C4-2B (cell line): ENCODE results near the gene SND1.

Source experiments
- H3K27ac ChIP-seq: fragments of 450-650 bp; 2 replicates; pipeline ENCODE4 v1.5.1; 2017
- CTCF ChIP-seq: fragments of 450-650 bp; conservative IDR thresholded peaks from 2 replicates; pipeline ENCODE4 v1.5.1; 2017; ENCODE audit warnings: mild to moderate bottlenecking
- ZFX ChIP-seq: fragments of 450-650 bp; IDR thresholded peaks from 2 replicates; pipeline ENCODE4 v1.6.1; 2017

SND1 gene

GRCh38 chr7:128063088-128063487 is 411.1 kb downstream of the SND1 start:
- H3K27ac ChIP-seq: no peak overlapping the region
- TF ChIP-seq CTCF (no peak), ZFX (no peak)

- TF ChIP-seq ZFX (no peak), CTCF (no peak)
- no peak overlapping the region for H3K27ac ChIP-seq
Observed at GRCh38 chr7:128065872-128066271, 413.9 kb downstream of the SND1 start.

GRCh38 chr7:128066395-128066794 is 414.4 kb downstream of the SND1 start:
- H3K27ac ChIP-seq: no peak overlapping the region
- TF ChIP-seq CTCF: no peak

GRCh38 chr7:128066858-128067257 is 414.9 kb downstream of the SND1 start:
- H3K27ac ChIP-seq: no peak overlapping the region
- TF ChIP-seq ZFX: no peak
- TF ChIP-seq CTCF: no peak

- TF ChIP-seq ZFX: no peak
- no peak for TF ChIP-seq CTCF
- no peak overlapping the region for H3K27ac ChIP-seq
Observed at GRCh38 chr7:128067983-128068382, 416.0 kb downstream of the SND1 start.

- H3K27ac ChIP-seq: no peak overlapping the region
- TF ChIP-seq ZFX (no peak), CTCF (no peak)
Observed at GRCh38 chr7:128068785-128069184, 416.8 kb downstream of the SND1 start.

- no peak overlapping the region for H3K27ac ChIP-seq
- TF ChIP-seq ZFX (no peak), CTCF (no peak)
Observed at GRCh38 chr7:128069373-128070364, 417.7 kb downstream of the SND1 start.
